GM12875 (cell line): ENCODE results near the gene CMTR1.

Experiments used
- H3K4me3 ChIP-seq: one replicate; pipeline ENCODE4 v1.5.1; 2011; ENCODE audit warnings: low read depth, low read length, control low read depth
- TF ChIP-seq, protein P1 (sequence below): IDR thresholded peaks from 2 replicates; pipeline ENCODE4 v1.5.1; 2011; ENCODE audit warnings: low read depth, mild to moderate bottlenecking, control low read depth, inconsistent platforms, low read length, moderate library complexity, borderline replicate concordance; ENCODE audit not compliant: insufficient read depth

Gene CMTR1

DNA sequence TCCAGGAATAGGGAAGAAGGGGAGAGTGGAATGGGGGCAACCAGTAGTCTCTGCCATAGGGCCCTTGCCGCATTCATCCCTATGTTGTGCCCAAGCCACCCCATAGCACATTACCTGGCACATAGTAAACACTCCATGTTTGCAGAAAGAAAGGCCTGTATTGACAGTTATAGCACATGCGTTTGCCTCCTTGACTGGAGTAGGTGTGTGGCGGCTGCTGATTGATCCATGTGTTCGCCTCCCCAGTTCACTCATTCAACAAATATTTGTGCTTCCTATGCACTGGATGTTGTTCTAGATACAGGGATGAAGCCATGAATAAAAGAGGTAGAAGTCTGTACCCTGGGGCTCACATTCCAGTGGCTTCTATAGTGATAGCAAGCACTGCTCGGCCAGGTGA lies 86.4 kb downstream of the CMTR1 start:
- TF ChIP-seq, protein P1, sequence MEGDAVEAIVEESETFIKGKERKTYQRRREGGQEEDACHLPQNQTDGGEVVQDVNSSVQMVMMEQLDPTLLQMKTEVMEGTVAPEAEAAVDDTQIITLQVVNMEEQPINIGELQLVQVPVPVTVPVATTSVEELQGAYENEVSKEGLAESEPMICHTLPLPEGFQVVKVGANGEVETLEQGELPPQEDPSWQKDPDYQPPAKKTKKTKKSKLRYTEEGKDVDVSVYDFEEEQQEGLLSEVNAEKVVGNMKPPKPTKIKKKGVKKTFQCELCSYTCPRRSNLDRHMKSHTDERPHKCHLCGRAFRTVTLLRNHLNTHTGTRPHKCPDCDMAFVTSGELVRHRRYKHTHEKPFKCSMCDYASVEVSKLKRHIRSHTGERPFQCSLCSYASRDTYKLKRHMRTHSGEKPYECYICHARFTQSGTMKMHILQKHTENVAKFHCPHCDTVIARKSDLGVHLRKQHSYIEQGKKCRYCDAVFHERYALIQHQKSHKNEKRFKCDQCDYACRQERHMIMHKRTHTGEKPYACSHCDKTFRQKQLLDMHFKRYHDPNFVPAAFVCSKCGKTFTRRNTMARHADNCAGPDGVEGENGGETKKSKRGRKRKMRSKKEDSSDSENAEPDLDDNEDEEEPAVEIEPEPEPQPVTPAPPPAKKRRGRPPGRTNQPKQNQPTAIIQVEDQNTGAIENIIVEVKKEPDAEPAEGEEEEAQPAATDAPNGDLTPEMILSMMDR = no peak
- no peak overlapping the region for H3K4me3 ChIP-seq

DNA sequence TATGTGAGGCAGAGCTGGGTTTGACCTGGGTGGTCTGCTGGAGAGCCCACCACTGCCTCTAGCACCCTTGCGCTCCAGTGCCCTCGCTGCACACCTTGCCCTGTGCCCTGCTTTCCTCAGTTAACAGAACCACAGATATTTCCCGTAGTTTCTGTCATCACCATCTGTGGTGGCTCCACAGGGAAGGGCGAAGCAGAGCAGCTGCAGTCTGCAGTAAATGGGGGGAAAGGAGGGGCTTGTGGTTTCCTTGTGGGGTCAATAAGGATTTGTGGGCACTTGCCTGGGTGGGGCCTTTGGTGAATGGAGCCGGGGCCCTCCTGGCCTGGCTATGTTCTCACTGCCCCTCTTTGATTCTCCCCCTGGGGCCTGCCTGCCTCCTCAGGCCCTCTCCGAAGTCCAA lies 87.9 kb downstream of the CMTR1 start:
- TF ChIP-seq, protein P1 = no peak
- no peak overlapping the region for H3K4me3 ChIP-seq

- H3K4me3 ChIP-seq = no peak overlapping the region
- TF ChIP-seq, protein P1 = no peak
Measured at GRCh38 chr6:37521674-37522073, 88.7 kb downstream of the CMTR1 start.

DNA sequence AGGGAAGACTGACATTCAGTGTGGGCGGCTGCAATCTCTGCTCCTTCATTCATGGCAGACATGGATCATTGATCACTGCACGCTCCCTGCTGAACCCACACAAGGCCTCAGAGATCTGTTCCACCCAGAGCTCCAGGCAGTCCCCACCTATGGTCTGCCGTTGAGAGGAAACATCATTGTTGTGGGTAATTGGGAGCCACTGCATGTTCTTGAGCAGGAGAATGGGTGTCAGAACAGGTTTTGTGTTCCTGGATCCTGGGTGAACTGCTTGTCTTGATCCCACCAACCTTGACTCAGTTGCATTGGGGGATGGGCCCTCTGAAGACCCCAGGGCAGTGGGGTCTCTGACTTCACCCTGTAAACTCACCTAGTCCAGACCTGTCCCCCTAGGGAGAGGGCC lies 89.8 kb downstream of the CMTR1 start:
- no peak overlapping the region for H3K4me3 ChIP-seq

GRCh38 chr6:37523412-37523811 lies 90.4 kb downstream of the CMTR1 start:
- TF ChIP-seq, protein P1 = no peak
- H3K4me3 ChIP-seq = no peak overlapping the region

More for the DNA sequence above, 89.8 kb downstream of the CMTR1 start:
- TF ChIP-seq, protein P1 = no peak

DNA sequence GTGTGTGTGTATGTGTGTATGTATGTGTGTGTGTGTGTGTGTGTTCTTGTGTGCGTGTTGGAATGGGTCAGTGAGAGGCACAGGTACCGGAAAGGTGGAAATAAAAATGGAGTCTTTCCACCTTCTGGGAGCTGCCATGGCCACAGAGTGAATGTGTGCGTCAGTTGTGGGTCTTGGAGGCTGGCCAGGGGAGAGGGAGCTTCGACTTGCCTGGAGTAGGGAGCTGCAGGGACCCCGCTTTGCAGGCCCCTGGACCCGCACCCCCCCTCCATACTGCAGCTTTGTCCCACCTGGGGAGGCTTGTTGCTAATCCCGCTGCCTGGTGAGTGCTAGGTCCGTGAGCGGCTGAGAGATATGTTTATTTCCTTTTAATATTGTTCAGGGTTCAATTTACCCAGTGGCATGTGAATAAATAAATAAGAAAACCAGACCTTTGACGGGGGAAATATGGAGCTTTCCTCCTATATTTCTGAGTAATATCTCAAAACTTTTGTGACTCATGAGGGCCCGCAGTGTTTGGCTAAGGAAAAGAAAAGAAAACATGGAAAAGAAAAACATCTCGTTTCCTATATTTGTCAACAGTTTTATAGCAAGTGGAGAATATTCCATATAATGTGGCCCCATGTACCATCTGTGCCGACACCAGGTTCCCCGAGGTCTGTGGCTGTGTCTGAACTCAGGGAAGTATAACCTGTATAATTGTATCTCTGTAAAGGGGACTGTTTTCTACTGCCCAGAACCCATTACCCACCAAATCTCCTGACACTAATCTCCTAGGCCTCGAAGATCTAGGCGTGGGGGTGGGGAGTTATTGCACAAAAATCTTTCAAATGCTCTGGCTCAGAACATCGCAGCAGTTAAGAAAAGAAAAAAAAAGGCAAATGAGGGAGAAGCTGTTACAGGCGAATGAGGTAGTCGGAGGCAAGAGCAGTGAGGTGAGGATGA lies 91.3 kb downstream of the CMTR1 start:
- TF ChIP-seq, protein P1 = no peak
- no peak overlapping the region for H3K4me3 ChIP-seq

DNA sequence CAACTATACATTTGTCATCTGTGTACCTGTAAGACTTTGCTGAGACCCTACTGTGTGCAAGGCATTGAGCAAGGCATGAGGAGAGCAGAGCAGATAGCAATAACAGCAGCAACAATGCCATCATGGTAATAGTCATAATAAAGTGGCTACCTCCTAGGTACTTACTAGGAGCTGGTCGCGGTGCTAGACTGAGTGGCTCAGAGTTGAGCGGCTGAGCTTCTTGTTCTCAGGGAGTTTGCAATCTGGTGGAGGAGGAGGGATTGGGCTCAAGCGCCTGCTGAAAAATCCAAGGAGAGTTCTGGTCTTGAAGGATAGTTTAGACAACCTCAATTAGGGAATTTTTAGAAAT lies 91.9 kb downstream of the CMTR1 start:
- TF ChIP-seq, protein P1 = no peak
- no peak overlapping the region for H3K4me3 ChIP-seq
